ENCODE measurements around the gene KRT78.

The KRT78 gene

DNA sequence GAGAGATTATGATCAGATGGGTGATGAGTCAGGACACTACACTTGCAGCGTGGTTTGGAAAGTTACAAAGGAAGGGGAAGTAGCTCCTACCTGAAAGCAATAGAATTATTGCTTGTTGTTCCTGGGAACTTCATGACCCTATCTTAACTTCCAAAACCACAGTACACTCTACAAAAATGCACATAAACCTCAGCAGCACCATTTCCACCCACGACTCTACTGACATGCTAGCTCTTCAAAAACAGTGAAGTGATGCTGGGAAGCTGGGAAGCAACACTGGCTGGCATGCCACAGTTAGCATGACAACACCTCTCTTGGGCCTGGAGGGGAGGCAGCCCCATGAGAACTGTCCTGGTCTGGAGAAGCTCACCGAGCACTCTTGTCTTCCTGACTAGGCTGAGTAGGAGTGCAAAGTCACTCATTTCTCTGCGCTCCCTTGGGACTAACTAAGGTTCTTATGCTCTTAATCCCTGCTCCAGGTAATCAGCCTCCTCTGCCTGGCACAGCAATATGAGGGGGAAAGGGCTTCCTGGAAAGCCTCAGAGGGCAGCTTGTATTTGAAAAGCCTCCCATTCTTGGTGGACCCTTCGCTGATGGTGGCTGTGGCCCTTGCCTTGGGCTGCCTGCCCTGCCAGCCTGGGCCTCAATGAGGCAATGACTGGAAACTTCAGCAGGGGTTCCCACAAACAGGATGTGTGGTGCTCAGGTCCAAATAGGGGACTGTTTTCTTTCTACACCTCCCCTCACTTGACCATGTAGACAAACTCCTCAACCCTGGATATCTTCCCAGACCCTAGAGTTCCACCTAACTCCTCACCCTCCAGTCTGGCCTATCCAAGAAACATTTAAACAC lies 54.1 kb downstream of the KRT78 start:
- no peak for DNase-seq

DNA sequence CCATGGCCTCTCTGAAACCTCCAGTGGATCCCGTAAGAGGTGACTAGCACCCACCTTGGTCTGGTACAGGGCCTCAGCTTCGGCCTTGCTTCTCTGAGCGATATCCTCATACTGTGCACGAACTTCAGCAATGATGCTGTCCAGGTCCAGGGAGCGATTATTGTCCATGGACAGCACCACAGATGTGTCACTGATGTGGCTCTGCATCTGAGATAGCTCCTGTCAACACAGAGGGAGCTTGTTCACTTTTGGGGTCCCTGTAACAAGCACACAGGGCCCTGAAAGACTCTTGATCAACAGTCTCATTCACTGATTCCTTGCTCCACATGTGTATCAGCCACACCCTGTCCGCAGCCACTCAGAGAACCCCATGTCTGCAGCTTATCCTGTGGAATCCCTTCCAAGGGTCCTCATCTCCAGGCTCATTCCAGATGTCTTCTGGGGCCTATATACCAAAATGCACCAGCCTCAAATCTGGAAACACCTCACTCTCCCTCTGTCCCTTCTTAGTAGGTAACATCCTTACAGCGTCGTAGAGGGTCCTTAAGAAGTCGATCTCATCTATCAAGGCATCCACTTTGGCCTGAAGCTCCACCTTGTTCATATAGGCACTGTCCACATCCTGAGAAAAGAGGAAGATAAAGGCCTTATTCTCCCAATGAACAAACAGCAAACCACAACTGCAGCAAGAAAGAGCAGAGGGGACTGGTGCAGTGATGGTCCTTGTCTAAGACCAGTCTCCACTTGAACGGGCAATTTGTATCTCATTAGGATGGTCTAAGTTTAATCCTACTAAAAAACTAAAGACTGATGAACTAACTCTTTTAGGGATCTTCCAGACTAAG lies 56.4 kb downstream of the KRT78 start:
- no peak for DNase-seq

DNA sequence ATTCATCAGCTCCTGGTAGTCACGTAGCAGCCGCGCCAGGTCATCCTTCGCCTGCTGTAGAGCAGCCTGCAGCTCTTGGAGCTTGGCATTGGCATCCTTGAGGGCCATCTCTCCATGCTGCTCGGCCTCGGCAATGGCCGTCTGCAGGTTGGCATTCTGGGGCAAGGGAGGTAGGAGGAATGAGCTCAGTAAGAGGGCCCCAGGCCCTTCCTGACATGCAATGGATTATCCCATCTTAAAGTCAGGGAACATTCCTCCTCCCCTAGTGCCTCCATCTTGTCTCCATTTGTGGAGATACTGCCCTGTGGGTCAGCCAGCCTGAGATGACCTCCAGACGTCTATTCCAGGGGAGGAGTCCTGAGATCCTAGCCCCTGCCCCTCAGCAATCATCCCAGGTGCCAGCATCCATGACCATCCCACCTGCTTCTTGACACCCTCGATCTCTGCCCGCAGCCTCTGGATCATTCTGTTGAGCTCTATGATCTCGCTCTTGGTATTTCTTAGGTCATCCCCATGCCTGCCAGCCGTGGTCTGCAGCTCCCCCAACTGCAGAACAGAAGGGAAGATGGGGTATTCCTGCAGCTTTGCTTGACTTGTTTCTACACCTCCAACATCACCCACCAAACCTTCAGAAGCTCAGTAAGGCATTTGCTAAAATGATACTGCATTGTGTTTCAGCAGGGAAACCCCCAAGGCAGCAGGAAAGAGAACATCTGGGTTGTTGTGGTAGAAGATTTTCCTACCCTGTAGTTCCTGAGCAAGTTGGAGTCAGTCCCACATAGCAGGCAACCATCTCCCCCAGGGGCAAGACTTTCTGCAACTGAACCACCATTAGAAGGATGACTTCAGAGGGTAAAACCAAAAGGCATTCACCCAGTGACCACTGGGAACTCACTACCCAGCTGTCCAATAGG lies 57.3 kb downstream of the KRT78 start:
- DNase-seq, result no peak

DNA sequence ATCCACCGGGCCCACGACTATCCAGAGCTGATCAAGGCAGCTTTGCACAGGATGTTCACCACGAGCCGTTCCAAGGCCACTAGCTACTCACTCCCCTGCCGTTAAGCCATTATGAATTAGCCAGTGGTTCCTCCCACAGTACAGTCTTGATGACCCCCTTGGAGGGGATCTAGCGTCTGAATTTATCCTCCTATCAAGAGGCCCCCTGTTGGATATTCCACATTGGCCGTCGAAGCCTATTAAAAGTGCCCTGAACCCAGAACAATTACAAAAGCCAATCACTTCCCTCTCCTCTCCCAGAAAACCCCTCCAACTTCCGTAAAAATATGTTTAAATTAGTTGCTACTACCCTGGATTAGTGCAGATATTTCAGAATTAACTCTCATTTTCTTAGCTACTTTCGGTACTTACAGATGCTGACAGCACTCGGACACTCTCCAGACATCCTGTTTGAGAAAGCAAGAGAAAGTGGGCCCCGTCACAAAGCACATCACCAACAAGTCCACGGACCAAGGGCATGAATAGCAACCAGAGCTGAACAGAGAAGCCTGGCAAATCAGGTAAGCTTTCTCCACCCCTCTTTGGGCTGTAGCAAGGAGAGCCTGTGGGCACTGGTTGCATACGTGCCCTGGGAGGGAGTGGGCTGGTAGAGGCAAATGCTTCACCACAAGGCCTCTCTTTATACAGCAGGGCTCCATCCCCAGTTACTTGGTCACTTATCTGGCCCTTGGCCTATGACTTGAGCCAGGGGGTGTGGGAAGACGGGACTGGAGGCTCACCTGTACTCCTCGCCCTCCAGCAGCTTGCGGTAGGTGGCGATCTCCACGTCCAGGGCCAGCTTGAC lies 58.1 kb downstream of the KRT78 start:
- DNase-seq, result no peak

DNA sequence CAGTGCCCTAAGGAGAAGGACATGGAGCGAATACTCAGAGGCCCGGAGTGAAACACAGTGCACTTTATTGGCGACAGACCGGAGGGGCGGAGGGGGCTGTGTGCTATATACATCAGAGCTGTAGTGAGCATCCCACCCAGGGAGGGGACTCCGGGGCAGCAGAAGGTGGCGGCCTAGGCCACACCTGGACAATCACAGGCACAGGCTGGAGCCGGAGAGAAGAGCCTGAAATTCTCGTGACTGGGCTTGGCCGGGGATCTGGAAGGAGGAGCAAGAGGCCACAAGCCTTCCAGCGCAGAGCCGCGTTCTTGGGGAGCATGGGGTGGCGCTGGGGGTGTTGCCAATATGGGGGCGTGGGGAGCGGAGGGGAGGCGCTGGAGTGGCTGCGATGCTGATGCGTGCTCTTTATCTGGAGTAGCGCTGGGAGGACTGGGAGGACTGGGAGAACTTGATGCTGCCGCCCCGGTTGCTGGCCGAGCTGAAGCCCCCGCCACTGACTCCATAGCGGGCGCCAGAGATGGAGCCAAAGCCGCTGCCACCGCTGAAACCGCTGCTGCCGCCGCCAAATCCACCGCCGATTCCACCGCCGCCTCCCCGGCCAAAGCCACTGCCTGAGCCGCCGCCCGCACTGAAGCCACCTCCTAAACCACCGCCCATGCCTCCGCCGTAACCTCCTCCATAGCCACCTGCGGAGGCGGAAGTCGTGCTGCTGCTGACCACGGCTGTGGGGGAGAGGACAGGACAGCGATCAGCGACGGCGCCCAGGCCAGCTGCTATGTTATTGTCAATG lies 59.0 kb downstream of the KRT78 start:
- DNase-seq, result no peak

DNA sequence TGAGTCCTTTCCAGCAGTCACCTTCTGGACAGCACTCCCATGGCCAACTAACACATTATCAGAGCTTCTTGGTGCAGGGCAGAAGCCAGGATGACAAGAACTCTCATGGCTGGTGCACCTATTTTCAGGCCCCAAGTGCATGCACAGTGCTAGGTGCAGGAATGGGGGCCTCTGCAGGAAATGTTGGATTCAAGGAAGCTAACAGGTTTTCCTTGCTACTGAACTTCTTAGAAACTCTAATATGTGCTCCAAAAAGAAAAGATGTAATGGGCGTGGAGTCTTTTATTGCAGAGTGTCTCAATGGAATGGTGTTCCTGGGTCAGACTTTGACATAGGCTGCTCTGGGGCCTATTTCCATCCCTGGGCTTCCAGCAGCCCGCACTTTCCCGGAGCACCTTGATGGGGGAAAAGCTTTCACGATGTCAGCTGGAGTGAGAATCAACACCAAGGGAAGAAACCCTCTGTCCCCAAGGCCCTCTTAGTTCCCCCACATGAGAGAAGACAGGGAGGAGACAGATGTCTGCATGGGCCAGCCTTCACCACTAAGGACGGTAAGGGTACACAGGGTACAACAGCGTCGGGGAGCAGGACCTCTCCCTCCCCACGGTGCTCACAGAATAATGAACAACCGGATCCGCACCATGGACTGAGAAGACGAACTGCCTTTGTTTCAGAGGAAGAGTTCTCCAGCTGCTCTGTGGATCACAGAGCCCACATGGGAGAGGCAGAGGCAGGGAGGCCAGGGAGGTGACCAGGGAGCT lies 59.7 kb downstream of the KRT78 start:
- DNase-seq, result no peak

DNA sequence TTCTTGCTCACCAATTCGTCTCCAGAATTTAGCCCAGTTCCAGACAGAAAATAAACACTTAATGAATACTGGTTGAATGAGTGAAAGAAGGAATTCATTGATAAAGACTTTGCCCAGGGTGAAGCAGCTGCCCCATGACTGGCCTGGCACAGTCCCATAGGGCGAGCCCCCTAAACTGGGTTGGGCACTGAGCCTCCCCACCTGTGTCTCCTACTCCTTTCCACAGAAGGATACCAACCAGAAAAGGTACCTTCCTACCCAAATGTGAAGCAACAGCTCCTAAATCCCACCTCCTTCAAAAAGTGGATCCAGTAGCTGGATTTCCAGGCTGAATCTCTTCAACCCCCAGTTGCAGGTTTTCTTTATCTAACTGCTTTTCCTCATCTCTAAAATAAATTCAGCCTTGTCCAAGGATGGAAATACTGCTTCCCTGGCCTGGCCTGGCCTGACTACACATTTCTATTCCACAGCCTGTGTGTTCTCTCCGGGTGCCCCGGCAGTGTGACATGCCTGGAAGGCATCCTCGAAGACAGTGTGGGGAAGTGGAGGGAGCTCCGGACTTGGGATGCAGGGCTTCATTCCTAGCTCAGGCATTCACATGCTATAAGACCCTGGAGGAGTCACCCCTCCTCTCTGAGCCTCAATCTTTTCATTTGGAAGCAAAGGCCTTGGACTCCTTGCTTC lies 60.5 kb downstream of the KRT78 start:
- no peak for DNase-seq
